Measurements from ENCODE around the gene HRG.

Gene HRG

DNA sequence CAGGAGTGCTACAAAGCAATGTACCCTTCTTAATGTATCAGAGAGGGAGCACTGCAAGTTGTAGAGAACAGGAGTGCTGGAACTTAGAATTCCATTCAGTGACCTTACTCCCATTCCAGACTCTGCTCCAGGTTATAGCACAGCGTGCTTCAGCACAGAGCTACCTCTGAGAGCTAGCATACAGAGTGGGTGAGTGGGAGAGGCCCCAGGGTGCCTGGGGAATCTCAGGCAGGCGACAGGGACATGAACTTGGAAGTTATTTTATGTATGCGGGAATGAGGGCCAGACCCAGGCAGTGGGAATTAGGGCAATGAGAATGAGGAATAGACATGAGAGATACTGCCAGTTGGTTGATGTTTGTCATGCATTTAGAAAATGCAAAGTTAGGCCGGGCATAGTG lies 47.7 kb downstream of the HRG start:
- no peak for TF ChIP-seq ZNF274 (IDR thresholded peaks at IDR 0.05; ENCODE audit: low read depth, low read length)

DNA sequence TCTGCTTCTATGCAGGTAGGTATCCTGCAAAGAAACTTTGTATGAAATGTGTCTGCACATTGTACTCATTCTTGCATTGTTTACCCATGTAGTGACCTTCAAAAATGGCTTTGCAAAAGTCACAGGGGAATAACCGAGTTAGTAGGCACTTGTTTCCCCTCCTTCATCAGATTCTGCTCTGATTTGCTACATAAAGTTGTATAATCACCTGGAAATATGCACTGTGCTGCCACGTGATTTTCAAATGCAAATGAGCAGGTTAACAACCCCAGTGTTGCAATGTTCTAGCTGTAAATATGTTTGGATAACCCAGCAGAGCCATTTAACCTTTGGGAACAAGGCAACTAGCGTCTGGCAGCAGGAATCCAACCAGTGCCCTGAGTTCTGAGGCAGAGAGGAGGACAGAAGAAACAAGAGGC lies 51.2 kb downstream of the HRG start, which contains the start of gene KNG1:
Gene KNG1, plus strand, starts transcription at position 321 of the 419 bp plus-strand sequence. CDS start 184 bp downstream, outside the sequence.
- H3K4me3 ChIP-seq (ENCODE audit: low read length) = no peak within 1 kb of the TSS
- TF ChIP-seq ZNF274 (IDR thresholded peaks at IDR 0.05; ENCODE audit: low read depth, low read length) = no peak

More for the DNA sequence above, 47.7 kb downstream of the HRG start:
- no peak overlapping the region for H3K4me3 ChIP-seq (ENCODE audit: low read length)

DNA sequence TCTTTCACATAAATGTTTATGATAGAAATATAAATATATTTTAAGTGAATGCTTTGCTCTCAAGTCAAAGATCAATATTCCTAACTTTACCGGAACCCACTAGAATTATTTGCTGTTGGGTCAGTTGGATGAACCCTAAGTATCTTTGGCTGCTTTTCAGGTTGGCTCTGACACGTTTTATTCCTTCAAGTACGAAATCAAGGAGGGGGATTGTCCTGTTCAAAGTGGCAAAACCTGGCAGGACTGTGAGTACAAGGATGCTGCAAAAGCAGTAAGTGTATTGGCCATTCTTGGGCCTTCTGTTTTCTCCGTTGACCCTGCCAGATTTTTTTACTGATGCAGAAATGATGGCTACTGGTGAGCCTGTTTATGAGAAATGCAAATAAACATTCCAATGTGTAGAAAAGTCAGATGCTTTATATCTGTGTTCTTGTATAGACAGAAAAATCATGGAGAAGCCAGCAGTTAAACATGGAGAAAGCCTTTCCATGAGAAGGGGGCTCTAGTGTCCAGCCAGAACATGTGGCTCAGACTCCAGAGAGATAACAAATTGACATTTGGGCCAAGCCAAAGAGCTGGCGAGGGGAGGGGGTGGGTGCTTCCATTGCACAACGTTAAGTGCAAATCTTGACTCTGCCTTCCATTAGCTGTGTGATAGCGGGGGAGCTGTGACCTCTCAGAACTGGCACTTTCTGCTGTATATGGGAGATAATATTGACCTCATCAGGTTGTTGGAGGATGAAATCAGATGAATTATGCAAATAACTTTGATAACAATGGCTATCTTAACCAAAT lies 54.3 kb downstream of the HRG start:
- no peak overlapping the region for H3K4me3 ChIP-seq (ENCODE audit: low read length)

DNA sequence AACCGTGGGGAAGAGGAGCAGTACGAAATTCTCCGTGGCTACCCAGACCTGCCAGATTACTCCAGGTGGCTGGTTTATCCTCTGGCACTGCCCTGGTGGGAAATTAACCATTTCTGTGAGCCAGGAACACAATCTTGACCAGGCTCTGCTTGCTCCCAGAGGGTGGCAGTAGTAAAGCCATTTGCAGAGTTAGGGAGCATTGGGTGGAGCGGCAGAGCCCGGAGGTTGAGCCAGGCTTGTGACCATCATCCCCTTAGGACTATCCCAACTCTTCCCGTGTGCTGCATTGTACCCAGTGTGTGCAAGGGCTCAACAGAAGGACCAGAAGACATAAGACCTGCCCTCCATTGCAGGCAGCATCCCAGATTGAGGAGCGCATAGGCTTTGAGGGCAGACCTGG lies 56.6 kb downstream of the HRG start:
- H3K4me3 ChIP-seq (ENCODE audit: low read length) = no peak overlapping the region
- TF ChIP-seq ZNF274 (IDR thresholded peaks at IDR 0.05; ENCODE audit: low read depth, low read length) = no peak

More for the DNA sequence above, 54.3 kb downstream of the HRG start:
- TF ChIP-seq ZNF274 (IDR thresholded peaks at IDR 0.05; ENCODE audit: low read depth, low read length) = no peak

DNA sequence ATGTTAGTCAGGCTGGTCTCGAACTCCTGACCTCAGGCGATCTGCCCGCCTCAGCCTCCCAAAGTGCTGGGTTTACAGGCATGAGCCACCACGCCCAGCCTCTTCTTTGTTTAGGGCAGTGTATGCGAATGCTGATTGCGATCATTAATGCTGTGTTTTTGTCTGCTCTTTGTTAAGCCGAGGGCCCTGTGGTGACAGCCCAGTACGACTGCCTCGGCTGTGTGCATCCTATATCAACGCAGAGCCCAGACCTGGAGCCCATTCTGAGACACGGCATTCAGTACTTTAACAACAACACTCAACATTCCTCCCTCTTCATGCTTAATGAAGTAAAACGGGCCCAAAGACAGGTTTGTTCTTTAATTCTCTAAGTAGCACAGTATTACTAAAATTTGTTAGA lies 59.1 kb downstream of the HRG start:
- H3K4me3 ChIP-seq (ENCODE audit: low read length) = no peak overlapping the region
- TF ChIP-seq ZNF274 (IDR thresholded peaks at IDR 0.05; ENCODE audit: low read depth, low read length) = no peak

Measured in GM08714 (cell line).